MM.1S (cell line): ENCODE results near the gene CYP2A7.

Source experiments
- EZH2 ChIP-seq: fragments of 300-600 bp; sonication (generic); optimal IDR thresholded peaks from 2 replicates; pipeline ENCODE3; 2017; ENCODE audit warnings: low read depth, mild to moderate bottlenecking, antibody characterized with exemption, low read length, mixed read lengths
- EZH2phosphoT487 ChIP-seq: fragments of 300-600 bp; sonication (generic); IDR thresholded peaks from 2 replicates; pipeline ENCODE4 v1.6.1; 2018; ENCODE audit warnings: antibody characterized with exemption, low read length
- TF ChIP-seq, protein P1 (sequence below): fragments of 300-600 bp; sonication (generic); IDR thresholded peaks from 2 replicates; pipeline ENCODE4 v1.5.1; 2016; ENCODE audit warnings: antibody characterized with exemption, low read length, mixed read lengths

DNA sequence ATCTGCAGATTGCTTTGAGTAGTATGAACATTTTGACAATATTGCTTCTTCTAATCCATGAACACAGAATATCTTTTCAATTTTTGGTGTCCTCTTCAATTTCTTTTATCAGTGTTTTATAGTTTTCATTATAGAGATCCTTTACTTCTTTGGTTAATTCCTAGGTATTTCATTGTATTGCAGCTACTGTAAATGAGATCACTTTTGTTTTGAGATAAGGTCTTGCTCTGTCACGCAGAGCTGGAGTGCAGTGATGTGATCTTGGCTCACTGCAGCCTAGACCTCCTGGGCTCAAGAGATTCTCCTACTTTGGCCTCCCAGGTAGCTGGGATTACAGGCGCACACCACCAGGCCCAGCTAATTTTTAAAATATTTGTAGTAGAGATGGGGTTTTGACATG lies 9.8 kb downstream of the CYP2A7 start:
- TF ChIP-seq, protein P1, sequence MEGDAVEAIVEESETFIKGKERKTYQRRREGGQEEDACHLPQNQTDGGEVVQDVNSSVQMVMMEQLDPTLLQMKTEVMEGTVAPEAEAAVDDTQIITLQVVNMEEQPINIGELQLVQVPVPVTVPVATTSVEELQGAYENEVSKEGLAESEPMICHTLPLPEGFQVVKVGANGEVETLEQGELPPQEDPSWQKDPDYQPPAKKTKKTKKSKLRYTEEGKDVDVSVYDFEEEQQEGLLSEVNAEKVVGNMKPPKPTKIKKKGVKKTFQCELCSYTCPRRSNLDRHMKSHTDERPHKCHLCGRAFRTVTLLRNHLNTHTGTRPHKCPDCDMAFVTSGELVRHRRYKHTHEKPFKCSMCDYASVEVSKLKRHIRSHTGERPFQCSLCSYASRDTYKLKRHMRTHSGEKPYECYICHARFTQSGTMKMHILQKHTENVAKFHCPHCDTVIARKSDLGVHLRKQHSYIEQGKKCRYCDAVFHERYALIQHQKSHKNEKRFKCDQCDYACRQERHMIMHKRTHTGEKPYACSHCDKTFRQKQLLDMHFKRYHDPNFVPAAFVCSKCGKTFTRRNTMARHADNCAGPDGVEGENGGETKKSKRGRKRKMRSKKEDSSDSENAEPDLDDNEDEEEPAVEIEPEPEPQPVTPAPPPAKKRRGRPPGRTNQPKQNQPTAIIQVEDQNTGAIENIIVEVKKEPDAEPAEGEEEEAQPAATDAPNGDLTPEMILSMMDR, result no peak
- TF ChIP-seq EZH2phosphoT487 (no peak), EZH2 (no peak)
